Vagina (tissue), 2 donors: ENCODE measurements around the gene KRT74.

ENCODE experiments used
- POLR2A ChIP-seq, 2 donors: fragments of 450-650 bp; IDR thresholded peaks; one replicate each; pipeline ENCODE4 v1.6.1; 2017; ENCODE audit warnings: antibody characterized with exemption in 2 of 2, mild to moderate bottlenecking in 2 of 2, moderate library complexity in 2 of 2
- TF ChIP-seq, protein P1 (sequence below), 3 experiments: fragments of 450-650 bp in 2 of 3; fragments of 200-600 bp in 1 of 3; sonication (generic) in 1 of 3; IDR thresholded peaks; one replicate each; pipeline ENCODE4 v1.5.1; 2017 to 2019; ENCODE audit warnings: antibody characterized with exemption in 3 of 3, mild to moderate bottlenecking in 2 of 3, moderate library complexity in 2 of 3

DNA sequence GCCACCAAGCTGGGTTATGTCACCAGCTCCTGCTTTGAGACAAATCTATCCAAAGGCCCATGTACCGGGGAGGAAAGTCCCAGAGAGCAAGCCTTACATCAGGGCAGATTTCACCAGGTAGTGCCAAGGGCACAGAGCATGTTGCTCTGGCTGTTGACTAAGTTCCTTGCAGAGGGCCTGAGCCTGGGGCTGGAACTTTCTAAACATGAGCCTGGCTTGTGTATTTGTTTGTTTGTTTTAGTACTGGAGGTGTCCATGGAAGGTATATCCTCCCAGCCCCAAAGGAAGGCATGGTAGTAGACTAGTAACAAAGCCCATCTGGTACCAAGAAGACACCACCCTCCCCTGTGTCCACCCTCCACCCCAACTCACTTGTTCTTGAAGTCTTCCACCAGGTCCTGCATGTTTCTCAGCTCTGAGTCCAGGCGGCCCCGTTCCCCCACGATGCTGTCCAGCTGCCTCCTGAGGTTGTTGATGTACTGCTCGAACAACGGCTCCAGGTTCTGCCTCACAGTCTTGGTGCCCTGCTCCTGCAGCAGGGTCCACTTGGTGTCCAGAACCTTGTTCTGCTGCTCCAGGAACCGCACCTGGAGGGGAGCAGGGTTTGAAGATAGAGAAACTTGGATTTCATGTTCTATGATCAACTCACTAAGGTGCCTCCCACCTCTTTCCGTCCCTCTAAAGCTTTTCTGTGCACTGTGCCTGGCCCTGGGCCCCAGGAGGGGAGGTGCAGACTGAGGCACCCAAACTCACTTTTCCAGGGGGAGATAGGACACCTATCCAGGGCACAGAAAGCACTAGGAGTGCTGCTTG is 54.9 kb downstream of the KRT74 start:
- no peak for TF ChIP-seq POLR2A (IDR thresholded peaks at IDR 0.05)
- TF ChIP-seq, protein P1, sequence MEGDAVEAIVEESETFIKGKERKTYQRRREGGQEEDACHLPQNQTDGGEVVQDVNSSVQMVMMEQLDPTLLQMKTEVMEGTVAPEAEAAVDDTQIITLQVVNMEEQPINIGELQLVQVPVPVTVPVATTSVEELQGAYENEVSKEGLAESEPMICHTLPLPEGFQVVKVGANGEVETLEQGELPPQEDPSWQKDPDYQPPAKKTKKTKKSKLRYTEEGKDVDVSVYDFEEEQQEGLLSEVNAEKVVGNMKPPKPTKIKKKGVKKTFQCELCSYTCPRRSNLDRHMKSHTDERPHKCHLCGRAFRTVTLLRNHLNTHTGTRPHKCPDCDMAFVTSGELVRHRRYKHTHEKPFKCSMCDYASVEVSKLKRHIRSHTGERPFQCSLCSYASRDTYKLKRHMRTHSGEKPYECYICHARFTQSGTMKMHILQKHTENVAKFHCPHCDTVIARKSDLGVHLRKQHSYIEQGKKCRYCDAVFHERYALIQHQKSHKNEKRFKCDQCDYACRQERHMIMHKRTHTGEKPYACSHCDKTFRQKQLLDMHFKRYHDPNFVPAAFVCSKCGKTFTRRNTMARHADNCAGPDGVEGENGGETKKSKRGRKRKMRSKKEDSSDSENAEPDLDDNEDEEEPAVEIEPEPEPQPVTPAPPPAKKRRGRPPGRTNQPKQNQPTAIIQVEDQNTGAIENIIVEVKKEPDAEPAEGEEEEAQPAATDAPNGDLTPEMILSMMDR (IDR thresholded peaks at IDR 0.05), result no peak
